Measurements from ENCODE around the gene RBP3. TPM values are rescaled to one million over a fixed set of nuclear protein-coding genes. Genes with fewer than 3 reads are reported as not detected.
A peak's percentile ranks its signal among the peaks of the same experiment; 100 is the strongest.

Gene RBP3
- total and polyA plus RNA-seq, 10 donors, result not detected

GRCh38 chr10:47339186-47339735 is 8.9 kb upstream of the RBP3 start:
- peak; percentile 67 for DNase-seq
- no peak overlapping the region for H3K4me3 ChIP-seq
- H3K36me3 ChIP-seq, result no peaks in the 10 kb centered on the region
- no peak for TF ChIP-seq POLR2A (IDR thresholded peaks at IDR 0.05)
- TF ChIP-seq POLR2AphosphoS5 (IDR thresholded peaks at IDR 0.05), result no peak
- no peak for TF ChIP-seq CTCF (IDR thresholded peaks at IDR 0.05 in 8 of 11, conservative IDR thresholded peaks at IDR 0.05 in 3 of 11)
- H3K27ac ChIP-seq, result no peak overlapping the region
- 86 to 93% (median 88%) methylated on average over 8 of the region's 8 CpGs for WGBS, 5 donors
- peaks cover 0 to 6% (median 2%) of the 10 kb centered on the region in 6 donors for H3K4me1 ChIP-seq
- intact Hi-C loops (cut with DNase I; ENCODE audit: low total_unique reads), result no loop called here
- H3K9me3 ChIP-seq, result no peaks in the 10 kb centered on the region
- H3K27me3 ChIP-seq (replicated peaks in 1 of 7), result peaks cover 0 to 48% (median 0%) of the 10 kb centered on the region in 7 donors

GRCh38 chr10:47339759-47340607 is 8.2 kb upstream of the RBP3 start:
- no peaks in the 10 kb centered on the region for H3K9me3 ChIP-seq
- peaks cover 0 to 6% (median 2%) of the 10 kb centered on the region in 6 donors for H3K4me1 ChIP-seq
- TF ChIP-seq CTCF (IDR thresholded peaks at IDR 0.05 in 8 of 11, conservative IDR thresholded peaks at IDR 0.05 in 3 of 11) (no peak), POLR2AphosphoS5 (IDR thresholded peaks at IDR 0.05) (no peak), POLR2A (IDR thresholded peaks at IDR 0.05) (no peak)
- H3K27me3 ChIP-seq (replicated peaks in 1 of 7), result peaks cover 0 to 42% (median 0%) of the 10 kb centered on the region in 7 donors
- H3K4me3 ChIP-seq, result no peak overlapping the region
- peak; percentile 64 for DNase-seq
- intact Hi-C loops (cut with DNase I; ENCODE audit: low total_unique reads), result no loop called here
- 56 to 68% (median 62%) methylated on average over 14 to 15 of the region's 15 CpGs for WGBS, 5 donors
- H3K36me3 ChIP-seq, result no peaks in the 10 kb centered on the region
- no peak overlapping the region for H3K27ac ChIP-seq

- DNase-seq, result peak; percentile 83
- Histone ChIP-seq H3K27ac (no peak overlapping the region), H3K4me1 (peaks cover 0 to 6% (median 2%) of the 10 kb centered on the region in 6 donors), H3K9me3 (no peaks in the 10 kb centered on the region), H3K27me3 (replicated peaks in 1 of 7) (peaks cover 0 to 38% (median 0%) of the 10 kb centered on the region in 7 donors), H3K36me3 (no peaks in the 10 kb centered on the region), H3K4me3 (no peak overlapping the region)
- TF ChIP-seq CTCF (IDR thresholded peaks at IDR 0.05 in 8 of 11, conservative IDR thresholded peaks at IDR 0.05 in 3 of 11) (peak; percentile 51 to 96 (median 89)), POLR2AphosphoS5 (IDR thresholded peaks at IDR 0.05) (no peak)
- intact Hi-C loops (cut with DNase I; ENCODE audit: low total_unique reads), result no loop called here
- 72 to 78% (median 74%) methylated on average over 5 of the region's 5 CpGs for WGBS, 5 donors
Measured at GRCh38 chr10:47340608-47341170, 7.5 kb upstream of the RBP3 start.
